Testis (tissue), 3 donors: ENCODE results near the gene ZYX. TPM values are rescaled to one million over a fixed set of nuclear protein-coding genes. Genes with fewer than 3 reads are reported as not detected.
"Not testable (repeated sequence)": the region's sequence is repeated elsewhere in the genome, so short reads cannot be mapped to it uniquely, and the experiment has no call there.

Experiments used
- DNase-seq: peaks from one replicate; pipeline ENCODE4 v3.0.0-alpha.2; 2019
- H3K27ac ChIP-seq, 2 donors: fragments of 200-600 bp; sonication (generic); one replicate each; pipeline ENCODE4 v1.5.1; 2019
- H3K27me3 ChIP-seq: fragments of 200-600 bp; sonication (generic); one replicate; pipeline ENCODE4 v1.5.1; 2019
- H3K36me3 ChIP-seq: fragments of 200-600 bp; sonication (generic); one replicate; pipeline ENCODE4 v1.5.1; 2017; ENCODE audit warnings: low read depth; ENCODE audit errors: missing control alignments
- H3K4me1 ChIP-seq: fragments of 200-600 bp; sonication (generic); one replicate; pipeline ENCODE4 v1.5.1; 2019
- H3K4me3 ChIP-seq, 2 donors: fragments of 200-600 bp; sonication (generic); one replicate each; pipeline ENCODE4 v1.5.1; 2017 to 2019
- H3K9me3 ChIP-seq: fragments of 200-600 bp; sonication (generic); one replicate; pipeline ENCODE4 v1.5.1; 2017
- CTCF ChIP-seq, 3 experiments: fragments of 450-650 bp in 2 of 3; fragments of 200-600 bp in 1 of 3; sonication (generic) in 1 of 3; IDR thresholded peaks; one replicate each; pipeline ENCODE4 v1.5.1; 2016 to 2019; ENCODE audit warnings: antibody characterized with exemption in 3 of 3, mild to moderate bottlenecking in 2 of 3, moderate library complexity in 1 of 3
- POLR2A ChIP-seq: fragments of 450-650 bp; IDR thresholded peaks from one replicate; pipeline ENCODE4 v1.6.1; 2017; ENCODE audit warnings: antibody characterized with exemption, mild to moderate bottlenecking, moderate library complexity
- WGBS, 2 donors: methylation state at CpG; one replicate each; pipeline ENCODE4 v1.1.5; 2018; 5-methylcytosine and 5-hydroxymethylcytosine counted together
- intact Hi-C: fragments of 100-400 bp; cut with DNase I; formaldehyde crosslinking; loops from one replicate; pipeline ENCODE4 v1.15.1; 2023; ENCODE audit warnings: low total_unique reads
- polyA plus RNA-seq: library from polyadenylated mRNA; stranded (reverse); fragments of 350-450 nt; fragmentation: Illumina TruSeq; extraction: RNeasy Lipid Tissue Mini Kit (QIAGEN cat#74804); gene quantifications from one replicate; pipeline ENCODE4 v1.2.3, GENCODE V29; 2014; ENCODE audit warnings: low read depth, low replicate concordance; ENCODE audit not compliant: insufficient read depth
- total RNA-seq, 2 donors: library from RNA; depleted of rRNA; stranded (reverse); fragments of >200 nt; gene quantifications; one replicate each; pipeline ENCODE4 v1.2.3, GENCODE V29; 2016

ZYX gene
- total and polyA plus RNA-seq, 3 donors from 2014 or later = 164 to 222 (median 190) TPM

GRCh38 chr7:143389316-143390103 lies 8.4 kb downstream of the ZYX start:
- Histone ChIP-seq H3K27me3 (no peaks in the 10 kb centered on the region), H3K4me3 (no peak overlapping the region), H3K4me1 (peaks cover 61% of the 10 kb centered on the region), H3K36me3 (no peaks in the 10 kb centered on the region), H3K9me3 (no peaks in the 10 kb centered on the region), H3K27ac (no peak overlapping the region)
- TF ChIP-seq CTCF (IDR thresholded peaks at IDR 0.05) (no peak), POLR2A (no peak)
- DNase-seq = no peak
- intact Hi-C loops = no loop called here
- 80 to 85% methylated on average over 8 to 15 of the region's 15 CpGs for WGBS, 2 donors

DNA sequence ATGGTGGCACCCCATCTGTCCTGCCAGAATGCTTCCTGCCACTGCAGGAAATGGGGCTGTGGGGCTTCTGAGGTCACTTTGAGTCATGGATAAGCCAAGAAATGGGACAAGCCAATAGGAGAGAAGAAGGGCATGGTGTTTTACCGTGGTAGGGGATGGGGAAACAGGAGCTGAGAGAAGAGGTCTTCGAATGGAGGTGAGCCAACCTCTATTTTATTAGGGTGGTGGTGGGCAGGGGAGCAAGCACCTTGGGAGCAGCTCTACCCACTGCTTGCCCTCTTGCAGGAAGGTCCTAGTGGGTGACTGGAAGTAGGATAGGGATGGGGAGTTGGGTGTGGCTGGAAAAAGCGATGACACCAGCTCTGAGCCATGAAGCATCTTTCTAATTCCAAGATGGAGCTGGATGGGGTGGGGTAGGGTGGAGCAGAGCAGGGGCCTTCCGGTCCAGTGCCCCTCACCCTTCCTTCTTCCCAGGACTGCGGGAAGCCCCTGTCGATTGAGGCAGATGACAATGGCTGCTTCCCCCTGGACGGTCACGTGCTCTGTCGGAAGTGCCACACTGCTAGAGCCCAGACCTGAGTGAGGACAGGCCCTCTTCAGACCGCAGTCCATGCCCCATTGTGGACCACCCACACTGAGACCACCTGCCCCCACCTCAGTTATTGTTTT lies 9.1 kb downstream of the ZYX start:
- DNase-seq = no peak
- H3K36me3 ChIP-seq = no peaks in the 10 kb centered on the region
- no peak for TF ChIP-seq CTCF (IDR thresholded peaks at IDR 0.05)
- TF ChIP-seq POLR2A = no peak
- intact Hi-C loops = no loop called here
- no peaks in the 10 kb centered on the region for H3K27me3 ChIP-seq
- peaks cover 56% of the 10 kb centered on the region for H3K4me1 ChIP-seq
- H3K4me3 ChIP-seq = no peak overlapping the region
- peak overlapping the region in 1 of 2 donors; percentile 87 for H3K27ac ChIP-seq
- 89 to 96% methylated on average over 2 to 10 of the region's 10 CpGs for WGBS, 2 donors
- H3K9me3 ChIP-seq = no peaks in the 10 kb centered on the region

DNA sequence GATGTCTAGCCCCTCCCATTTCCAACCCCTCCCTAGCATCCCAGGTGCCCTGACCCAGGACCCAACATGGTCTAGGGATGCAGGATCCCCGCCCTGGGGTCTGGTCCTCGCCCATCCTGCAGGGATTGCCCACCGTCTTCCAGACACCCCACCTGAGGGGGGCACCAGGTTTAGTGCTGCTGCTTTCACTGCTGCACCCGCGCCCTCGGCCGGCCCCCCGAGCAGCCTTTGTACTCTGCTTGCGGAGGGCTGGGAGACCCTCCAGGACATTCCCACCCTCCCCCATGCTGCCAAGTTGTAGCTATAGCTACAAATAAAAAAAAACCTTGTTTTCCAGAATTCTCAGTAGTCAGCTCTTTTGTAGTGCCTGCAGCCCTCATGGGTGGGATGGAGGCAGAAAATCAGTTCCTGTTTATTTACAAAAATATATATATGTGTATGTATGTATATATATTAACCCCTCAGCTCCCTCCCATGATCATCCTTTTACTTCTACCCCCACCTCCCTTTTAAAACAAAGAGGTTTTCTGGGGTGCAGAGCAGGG lies 9.7 kb downstream of the ZYX start:
- Histone ChIP-seq H3K4me1 (peaks cover 56% of the 10 kb centered on the region), H3K36me3 (no peaks in the 10 kb centered on the region), H3K27me3 (no peaks in the 10 kb centered on the region), H3K27ac (peak overlapping the region; percentile 72 to 87), H3K9me3 (no peaks in the 10 kb centered on the region), H3K4me3 (no peak overlapping the region)
- DNase-seq = no peak
- TF ChIP-seq CTCF (IDR thresholded peaks at IDR 0.05) (no peak), POLR2A (no peak)
- 61 to 82% methylated on average over 9 of the region's 9 CpGs for WGBS, 2 donors
- intact Hi-C loops = no loop called here

GRCh38 chr7:143391462-143392404 lies 10.6 kb downstream of the ZYX start:
- Histone ChIP-seq H3K9me3 (no peaks in the 10 kb centered on the region), H3K4me1 (peaks cover 51% of the 10 kb centered on the region), H3K27ac (peak overlapping the region; percentile 72 to 87), H3K27me3 (no peaks in the 10 kb centered on the region), H3K4me3 (no peak overlapping the region), H3K36me3 (no peaks in the 10 kb centered on the region)
- TF ChIP-seq POLR2A = no peak
- no peak for TF ChIP-seq CTCF (IDR thresholded peaks at IDR 0.05)
- peak; percentile 80 for DNase-seq
- WGBS, 2 donors = 31 to 39% methylated on average over 8 to 24 of the region's 24 CpGs
- intact Hi-C loops = no loop called here

DNA sequence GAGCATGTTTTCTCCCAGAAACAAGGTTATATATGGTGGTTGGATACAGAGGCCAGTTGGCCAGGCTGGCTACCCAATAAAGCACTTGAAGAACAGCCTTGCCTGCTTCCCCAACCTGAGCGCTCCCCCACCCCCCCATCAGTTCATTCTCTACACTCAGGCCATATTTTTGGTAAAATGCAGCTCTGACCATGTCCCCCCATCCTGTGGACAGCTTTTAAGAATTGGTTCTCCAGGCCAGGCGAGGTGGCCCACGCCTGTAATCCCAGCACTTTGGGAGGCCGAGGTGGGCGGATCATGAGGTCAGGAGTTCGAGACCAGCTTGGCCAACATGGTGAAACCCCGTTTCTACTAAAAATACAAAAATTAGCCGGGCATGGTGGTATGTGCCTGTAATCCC lies 11.3 kb downstream of the ZYX start:
- H3K4me3 ChIP-seq, intact Hi-C loops, H3K9me3 ChIP-seq, DNase-seq, H3K36me3 ChIP-seq, H3K27me3 ChIP-seq: not testable (repeated sequence)
- WGBS, 2 donors = 76 to 78% methylated on average over 8 of the region's 8 CpGs
- Histone ChIP-seq H3K4me1 (peaks cover 45% of the 10 kb centered on the region), H3K27ac (peak overlapping the region; percentile 72 to 87)
